HEK293 (cell line): ENCODE measurements around the gene ADAM33.

Experiments used
- CTCF ChIP-seq: fragments of 450-650 bp; formaldehyde crosslinking; IDR thresholded peaks from 2 replicates; pipeline ENCODE4 v1.5.1; 2016; ENCODE audit warnings: missing biosample characterization, missing genetic modification characterization
- ELK4 ChIP-seq: IDR thresholded peaks from 2 replicates; pipeline ENCODE4 v1.6.1; 2011; ENCODE audit warnings: mild to moderate bottlenecking, low read depth, low read length, borderline replicate concordance
- YY1 ChIP-seq: fragments of 450-650 bp; formaldehyde crosslinking; IDR thresholded peaks from 2 replicates; pipeline ENCODE4 v1.5.1; 2018; ENCODE audit warnings: missing biosample characterization, missing genetic modification characterization
- ZBTB21 ChIP-seq: fragments of 450-650 bp; formaldehyde crosslinking; IDR thresholded peaks from 2 replicates; pipeline ENCODE4 v1.5.1; 2017; ENCODE audit warnings: missing biosample characterization, missing genetic modification characterization
- ZBTB48 ChIP-seq: fragments of 450-650 bp; formaldehyde crosslinking; IDR thresholded peaks from 2 replicates; pipeline ENCODE4 v1.5.1; 2016; ENCODE audit warnings: missing biosample characterization, missing genetic modification characterization
- ZBTB49 ChIP-seq: fragments of 450-650 bp; formaldehyde crosslinking; IDR thresholded peaks from 2 replicates; pipeline ENCODE4 v1.5.1; 2016; ENCODE audit warnings: missing biosample characterization, missing genetic modification characterization, low read depth
- ZNF311 ChIP-seq: fragments of 450-650 bp; formaldehyde crosslinking; IDR thresholded peaks from 2 replicates; pipeline ENCODE4 v1.5.1; 2017; ENCODE audit warnings: missing biosample characterization, missing genetic modification characterization, borderline replicate concordance
- ZNF404 ChIP-seq: fragments of 450-650 bp; formaldehyde crosslinking; IDR thresholded peaks from 2 replicates; pipeline ENCODE4 v1.5.1; 2017; ENCODE audit warnings: missing biosample characterization, missing genetic modification characterization
- ZNF624 ChIP-seq: fragments of 450-650 bp; formaldehyde crosslinking; IDR thresholded peaks from 2 replicates; pipeline ENCODE4 v1.5.1; 2017; ENCODE audit warnings: missing biosample characterization, missing genetic modification characterization
- ZNF639 ChIP-seq: fragments of 450-650 bp; formaldehyde crosslinking; IDR thresholded peaks from 2 replicates; pipeline ENCODE4 v1.5.1; 2016; ENCODE audit warnings: missing biosample characterization, missing genetic modification characterization
- ZNF768 ChIP-seq: fragments of 450-650 bp; formaldehyde crosslinking; IDR thresholded peaks from 2 replicates; pipeline ENCODE4 v1.5.1; 2018; ENCODE audit warnings: missing biosample characterization, mild to moderate bottlenecking, missing genetic modification characterization

- TF ChIP-seq CTCF (no peak), ZNF404 (tag by site-specific recombination) (no peak), ZNF768 (no peak), ZBTB49 (tag by site-specific recombination) (no peak), ELK4 (no peak), ZNF639 (no peak), YY1 (tag by site-specific recombination) (no peak), ZNF624 (tag by site-specific recombination) (no peak), ZBTB21 (no peak), ZBTB48 (tag by site-specific recombination) (no peak), ZNF311 (tag by site-specific recombination) (no peak)
These were observed 27.9 kb downstream of the ADAM33 start for GRCh38 chr20:3653921-3654320.
